HL-60 (cell line): Measurements from ENCODE around the gene TMCC3.

Experiments used
- DNase-seq, 2 experiments: peaks; one replicate each; pipeline ENCODE4 v3.0.0-alpha.2; 2010 to 2020; ENCODE audit warnings: low read depth in 1 of 2, low spot score in 1 of 2
- H3K27ac ChIP-seq: fragments of 250-450 bp; sonication (Bioruptor Pico); replicated peaks from 2 replicates; pipeline ENCODE4 v1.5.1; 2020; ENCODE audit warnings: mild to moderate bottlenecking, moderate library complexity
- H3K27me3 ChIP-seq: fragments of 250-450 bp; sonication (Bioruptor Pico); 2 replicates; pipeline ENCODE4 v1.5.1; 2021; ENCODE audit warnings: mild to moderate bottlenecking, moderate library complexity; ENCODE audit not compliant: insufficient read depth, poor library complexity, severe bottlenecking
- H3K4me3 ChIP-seq: replicated peaks from 2 replicates; pipeline ENCODE4 v1.5.1; 2011; ENCODE audit warnings: mild to moderate bottlenecking, control low read depth, low read length; ENCODE audit not compliant: insufficient read depth
- GABPA ChIP-seq: IDR thresholded peaks from 2 replicates; pipeline ENCODE4 v1.6.1; 2012; ENCODE audit warnings: low read depth
- POLR2AphosphoS5 ChIP-seq: IDR thresholded peaks from 2 replicates; pipeline ENCODE4 v1.6.1; 2012; ENCODE audit warnings: low read depth
- SPI1 ChIP-seq: IDR thresholded peaks from 2 replicates; pipeline ENCODE4 v1.6.1; 2012; ENCODE audit warnings: low read depth, mild to moderate bottlenecking, borderline replicate concordance
- TF ChIP-seq, protein P1 (sequence below): IDR thresholded peaks from 2 replicates; pipeline ENCODE4 v1.6.1; 2012; ENCODE audit warnings: low read depth; ENCODE audit not compliant: insufficient replicate concordance
- TF ChIP-seq, protein P2 (sequence below): IDR thresholded peaks from one replicate; pipeline ENCODE4 v1.5.1; 2011; ENCODE audit warnings: low read length, control low read depth, inconsistent platforms; ENCODE audit not compliant: insufficient read depth

Gene TMCC3

DNA sequence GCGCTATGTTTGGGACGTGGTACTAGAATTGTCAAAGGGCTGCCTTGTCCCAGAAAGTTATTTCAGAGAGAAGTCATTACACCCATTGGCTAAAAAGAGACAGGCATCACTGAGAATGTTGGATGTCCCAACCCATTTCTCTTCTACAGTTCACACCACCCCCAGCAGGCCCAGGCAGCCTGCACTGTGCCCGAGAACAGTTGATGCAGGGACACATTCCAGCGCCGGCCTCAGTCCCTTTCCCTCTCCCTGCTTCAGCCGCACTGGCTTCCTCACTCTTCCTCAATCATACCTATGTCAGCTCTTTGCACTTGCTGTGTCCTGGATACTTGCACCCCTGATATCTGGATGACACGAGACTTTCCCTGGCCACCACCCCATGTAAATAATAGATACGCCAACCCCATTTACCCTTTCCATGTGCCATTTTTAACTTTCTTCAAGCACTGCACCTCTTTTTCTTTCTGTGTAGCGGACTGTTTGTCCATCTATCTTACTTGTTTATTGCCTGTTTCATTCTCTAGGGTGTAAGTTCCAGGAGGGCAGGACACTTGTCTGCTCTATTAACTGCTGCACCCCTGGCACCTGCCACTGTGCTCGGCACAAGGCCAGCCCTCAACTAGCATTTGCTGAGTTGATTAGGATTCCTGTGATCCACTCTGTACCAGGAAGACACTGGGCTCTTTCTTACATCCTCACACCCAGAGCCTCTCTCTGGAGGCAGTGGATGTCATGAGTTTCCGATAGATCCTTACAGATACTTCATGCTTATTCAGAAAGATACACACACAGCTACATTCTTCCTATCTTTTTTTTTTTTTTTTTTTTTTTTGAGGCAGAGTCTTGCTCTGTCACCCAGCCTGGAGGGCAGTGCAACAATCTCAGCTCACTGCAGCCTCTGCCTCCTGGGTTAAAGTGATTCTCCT is 114.1 kb downstream of the TMCC3 start:
- no peak overlapping the region for H3K4me3 ChIP-seq
- no peaks in the 10 kb centered on the region for H3K27me3 ChIP-seq
- DNase-seq = no peak
- TF ChIP-seq, protein P1, sequence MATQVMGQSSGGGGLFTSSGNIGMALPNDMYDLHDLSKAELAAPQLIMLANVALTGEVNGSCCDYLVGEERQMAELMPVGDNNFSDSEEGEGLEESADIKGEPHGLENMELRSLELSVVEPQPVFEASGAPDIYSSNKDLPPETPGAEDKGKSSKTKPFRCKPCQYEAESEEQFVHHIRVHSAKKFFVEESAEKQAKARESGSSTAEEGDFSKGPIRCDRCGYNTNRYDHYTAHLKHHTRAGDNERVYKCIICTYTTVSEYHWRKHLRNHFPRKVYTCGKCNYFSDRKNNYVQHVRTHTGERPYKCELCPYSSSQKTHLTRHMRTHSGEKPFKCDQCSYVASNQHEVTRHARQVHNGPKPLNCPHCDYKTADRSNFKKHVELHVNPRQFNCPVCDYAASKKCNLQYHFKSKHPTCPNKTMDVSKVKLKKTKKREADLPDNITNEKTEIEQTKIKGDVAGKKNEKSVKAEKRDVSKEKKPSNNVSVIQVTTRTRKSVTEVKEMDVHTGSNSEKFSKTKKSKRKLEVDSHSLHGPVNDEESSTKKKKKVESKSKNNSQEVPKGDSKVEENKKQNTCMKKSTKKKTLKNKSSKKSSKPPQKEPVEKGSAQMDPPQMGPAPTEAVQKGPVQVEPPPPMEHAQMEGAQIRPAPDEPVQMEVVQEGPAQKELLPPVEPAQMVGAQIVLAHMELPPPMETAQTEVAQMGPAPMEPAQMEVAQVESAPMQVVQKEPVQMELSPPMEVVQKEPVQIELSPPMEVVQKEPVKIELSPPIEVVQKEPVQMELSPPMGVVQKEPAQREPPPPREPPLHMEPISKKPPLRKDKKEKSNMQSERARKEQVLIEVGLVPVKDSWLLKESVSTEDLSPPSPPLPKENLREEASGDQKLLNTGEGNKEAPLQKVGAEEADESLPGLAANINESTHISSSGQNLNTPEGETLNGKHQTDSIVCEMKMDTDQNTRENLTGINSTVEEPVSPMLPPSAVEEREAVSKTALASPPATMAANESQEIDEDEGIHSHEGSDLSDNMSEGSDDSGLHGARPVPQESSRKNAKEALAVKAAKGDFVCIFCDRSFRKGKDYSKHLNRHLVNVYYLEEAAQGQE = no peak
- no peak for TF ChIP-seq SPI1
- TF ChIP-seq, protein P2, sequence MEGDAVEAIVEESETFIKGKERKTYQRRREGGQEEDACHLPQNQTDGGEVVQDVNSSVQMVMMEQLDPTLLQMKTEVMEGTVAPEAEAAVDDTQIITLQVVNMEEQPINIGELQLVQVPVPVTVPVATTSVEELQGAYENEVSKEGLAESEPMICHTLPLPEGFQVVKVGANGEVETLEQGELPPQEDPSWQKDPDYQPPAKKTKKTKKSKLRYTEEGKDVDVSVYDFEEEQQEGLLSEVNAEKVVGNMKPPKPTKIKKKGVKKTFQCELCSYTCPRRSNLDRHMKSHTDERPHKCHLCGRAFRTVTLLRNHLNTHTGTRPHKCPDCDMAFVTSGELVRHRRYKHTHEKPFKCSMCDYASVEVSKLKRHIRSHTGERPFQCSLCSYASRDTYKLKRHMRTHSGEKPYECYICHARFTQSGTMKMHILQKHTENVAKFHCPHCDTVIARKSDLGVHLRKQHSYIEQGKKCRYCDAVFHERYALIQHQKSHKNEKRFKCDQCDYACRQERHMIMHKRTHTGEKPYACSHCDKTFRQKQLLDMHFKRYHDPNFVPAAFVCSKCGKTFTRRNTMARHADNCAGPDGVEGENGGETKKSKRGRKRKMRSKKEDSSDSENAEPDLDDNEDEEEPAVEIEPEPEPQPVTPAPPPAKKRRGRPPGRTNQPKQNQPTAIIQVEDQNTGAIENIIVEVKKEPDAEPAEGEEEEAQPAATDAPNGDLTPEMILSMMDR = no peak
- TF ChIP-seq GABPA = no peak
- TF ChIP-seq POLR2AphosphoS5 = no peak
- H3K27ac ChIP-seq = no peak overlapping the region

DNA sequence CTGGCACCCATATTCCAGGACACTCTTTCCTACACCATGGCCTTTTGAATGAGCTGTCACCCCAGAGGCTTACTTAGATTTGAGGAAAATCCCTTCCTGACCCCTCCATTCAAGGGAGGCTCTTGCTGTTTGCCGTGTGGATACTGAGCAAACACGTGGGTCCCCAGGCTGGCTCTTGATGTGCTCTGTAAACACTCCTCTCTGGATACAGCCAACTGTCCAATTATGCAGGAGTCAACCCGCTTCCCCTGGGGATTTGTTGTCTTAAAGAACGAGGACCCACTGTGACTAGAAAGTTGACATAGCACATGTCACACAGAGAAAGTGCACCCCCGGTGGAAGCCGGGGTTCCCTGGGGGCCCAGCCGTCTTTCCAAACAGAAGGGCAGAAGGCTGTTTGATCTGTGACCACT is 114.8 kb downstream of the TMCC3 start:
- TF ChIP-seq SPI1 = no peak
- TF ChIP-seq, protein P1 = no peak
- no peak for TF ChIP-seq GABPA
- no peak for TF ChIP-seq POLR2AphosphoS5
- TF ChIP-seq, protein P2 = no peak
- Histone ChIP-seq H3K27me3 (no peaks in the 10 kb centered on the region), H3K27ac (no peak overlapping the region), H3K4me3 (no peak overlapping the region)
- DNase-seq = no peak

DNA sequence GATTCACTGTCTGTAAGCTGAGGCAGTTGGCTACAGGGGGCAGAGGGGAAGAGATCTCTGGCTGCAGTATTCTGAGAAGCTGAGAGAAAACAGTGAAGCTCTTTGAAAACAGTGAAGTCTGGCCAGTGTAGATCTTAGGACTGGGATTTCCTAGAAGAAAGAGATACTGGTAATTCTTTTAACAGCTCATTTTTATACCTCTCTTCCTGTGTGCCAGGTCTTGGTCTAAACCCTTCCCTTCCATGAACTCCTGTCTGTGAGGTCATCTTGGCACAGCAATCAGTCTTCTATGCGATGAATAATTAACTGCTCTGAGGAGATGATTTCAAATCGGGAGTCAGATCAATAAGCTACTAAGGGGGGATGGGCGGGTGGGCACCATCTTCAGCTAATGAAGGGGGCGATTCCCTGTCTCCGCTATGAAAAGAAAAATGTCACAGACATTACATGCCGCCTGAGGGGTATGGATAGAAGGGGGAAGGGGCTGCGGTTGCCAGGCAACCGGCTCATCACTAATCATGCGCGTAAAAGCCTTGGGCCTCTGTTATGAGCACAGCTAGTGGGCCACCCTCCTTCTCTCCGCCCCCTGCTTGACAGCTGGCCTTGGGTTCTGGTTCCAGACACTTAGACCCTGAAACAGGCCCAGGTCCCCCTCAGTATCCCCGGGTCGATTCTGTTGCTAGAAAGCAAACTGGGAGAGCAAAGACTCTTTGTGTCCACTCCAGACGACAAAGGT is 115.4 kb downstream of the TMCC3 start:
- no peak overlapping the region for H3K4me3 ChIP-seq
- no peak for DNase-seq
- H3K27ac ChIP-seq = no peak overlapping the region
- TF ChIP-seq GABPA (no peak), SPI1 (no peak), POLR2AphosphoS5 (no peak)
- TF ChIP-seq, protein P1 = no peak
- TF ChIP-seq, protein P2 = no peak
- H3K27me3 ChIP-seq = no peaks in the 10 kb centered on the region
